ENCODE data around the gene ZNF274. TPM values are rescaled to one million over a fixed set of nuclear protein-coding genes. Genes with fewer than 3 reads are reported as not detected.

ZNF274 gene
- total and polyA plus RNA-seq, 10 of the 15 experiments (the other 5 are each of a cell fraction or from before 2014, with no cell fraction given) = 2.7 to 17.6 (median 14.3) TPM

GRCh38 chr19:58196901-58197616, 14.2 kb downstream of the ZNF274 start (continued):
- no peak for TF ChIP-seq RCOR1 (conservative IDR thresholded peaks at IDR 0.05; ENCODE audit: low read depth, low read length)
- TF ChIP-seq NKRF (conservative IDR thresholded peaks at IDR 0.05) = no peak
- peak; percentile 38; the same call in 1 of the 2 replicates for TF ChIP-seq PML (IDR thresholded peaks at IDR 0.05; ENCODE audit: low read length)
- TF ChIP-seq SP1 (IDR thresholded peaks at IDR 0.05; ENCODE audit: low read depth, low read length) = no peak
- TF ChIP-seq YY1 (IDR thresholded peaks at IDR 0.05; ENCODE audit: low read depth, low read length) = no peak
- TF ChIP-seq, protein P1, sequence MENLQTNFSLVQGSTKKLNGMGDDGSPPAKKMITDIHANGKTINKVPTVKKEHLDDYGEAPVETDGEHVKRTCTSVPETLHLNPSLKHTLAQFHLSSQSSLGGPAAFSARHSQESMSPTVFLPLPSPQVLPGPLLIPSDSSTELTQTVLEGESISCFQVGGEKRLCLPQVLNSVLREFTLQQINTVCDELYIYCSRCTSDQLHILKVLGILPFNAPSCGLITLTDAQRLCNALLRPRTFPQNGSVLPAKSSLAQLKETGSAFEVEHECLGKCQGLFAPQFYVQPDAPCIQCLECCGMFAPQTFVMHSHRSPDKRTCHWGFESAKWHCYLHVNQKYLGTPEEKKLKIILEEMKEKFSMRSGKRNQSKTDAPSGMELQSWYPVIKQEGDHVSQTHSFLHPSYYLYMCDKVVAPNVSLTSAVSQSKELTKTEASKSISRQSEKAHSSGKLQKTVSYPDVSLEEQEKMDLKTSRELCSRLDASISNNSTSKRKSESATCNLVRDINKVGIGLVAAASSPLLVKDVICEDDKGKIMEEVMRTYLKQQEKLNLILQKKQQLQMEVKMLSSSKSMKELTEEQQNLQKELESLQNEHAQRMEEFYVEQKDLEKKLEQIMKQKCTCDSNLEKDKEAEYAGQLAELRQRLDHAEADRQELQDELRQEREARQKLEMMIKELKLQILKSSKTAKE (IDR thresholded peaks at IDR 0.05; ENCODE audit: low read depth, poor library complexity, severe bottlenecking) = peak; percentile 35
- TF ChIP-seq JUND (IDR thresholded peaks at IDR 0.05; ENCODE audit: low read depth, low read length) = no peak
- TF ChIP-seq CBX3 (IDR thresholded peaks at IDR 0.05; ENCODE audit: borderline replicate concordance, low read depth) = no peak
- no peak for TF ChIP-seq GABPA (IDR thresholded peaks at IDR 0.05; ENCODE audit: low read depth)
- peak; percentile 99 for TF ChIP-seq ZNF274 (IDR thresholded peaks at IDR 0.05; ENCODE audit: insufficient read depth, insufficient read length)
- TF ChIP-seq NFXL1 (IDR thresholded peaks at IDR 0.05; ENCODE audit: borderline replicate concordance) = no peak
- TF ChIP-seq IKZF1 (conservative IDR thresholded peaks at IDR 0.05) = no peak
- no peak for TF ChIP-seq FOS (IDR thresholded peaks at IDR 0.05; ENCODE audit: borderline replicate concordance, extremely low read depth, insufficient read length)
- no peak for TF ChIP-seq IKZF2 (IDR thresholded peaks at IDR 0.05)
- no peak for TF ChIP-seq ASH2L (IDR thresholded peaks at IDR 0.05; ENCODE audit: borderline replicate concordance, low read depth)
- no peak for TF ChIP-seq ATF2 (IDR thresholded peaks at IDR 0.05; ENCODE audit: low read length)
- no peak for TF ChIP-seq RUNX3 (IDR thresholded peaks at IDR 0.05; ENCODE audit: low read length)
- peak; percentile 97 for TF ChIP-seq KLF5 (IDR thresholded peaks at IDR 0.05; ENCODE audit: partially characterized antibody)
- peak; percentile 59; the same call in 1 of the 2 replicates for TF ChIP-seq RELB (IDR thresholded peaks at IDR 0.05; ENCODE audit: low read depth)
- no peak for TF ChIP-seq STAT1 (conservative IDR thresholded peaks at IDR 0.05)
- TF ChIP-seq SRF (IDR thresholded peaks at IDR 0.05; ENCODE audit: low read depth in 2 of 2, low read length in 2 of 2) = no peak
- TF ChIP-seq, protein P2, sequence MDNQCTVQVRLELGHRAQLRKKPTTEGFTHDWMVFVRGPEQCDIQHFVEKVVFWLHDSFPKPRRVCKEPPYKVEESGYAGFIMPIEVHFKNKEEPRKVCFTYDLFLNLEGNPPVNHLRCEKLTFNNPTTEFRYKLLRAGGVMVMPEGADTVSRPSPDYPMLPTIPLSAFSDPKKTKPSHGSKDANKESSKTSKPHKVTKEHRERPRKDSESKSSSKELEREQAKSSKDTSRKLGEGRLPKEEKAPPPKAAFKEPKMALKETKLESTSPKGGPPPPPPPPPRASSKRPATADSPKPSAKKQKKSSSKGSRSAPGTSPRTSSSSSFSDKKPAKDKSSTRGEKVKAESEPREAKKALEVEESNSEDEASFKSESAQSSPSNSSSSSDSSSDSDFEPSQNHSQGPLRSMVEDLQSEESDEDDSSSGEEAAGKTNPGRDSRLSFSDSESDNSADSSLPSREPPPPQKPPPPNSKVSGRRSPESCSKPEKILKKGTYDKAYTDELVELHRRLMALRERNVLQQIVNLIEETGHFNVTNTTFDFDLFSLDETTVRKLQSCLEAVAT (IDR thresholded peaks at IDR 0.05) = no peak
